Kidney (tissue), 14 donors: Measurements from ENCODE around the gene MYO9B. TPM values are rescaled to one million over a fixed set of nuclear protein-coding genes. Genes with fewer than 3 reads are reported as not detected.

Source experiments
- DNase-seq, 5 donors: peaks; one replicate each; pipeline ENCODE4 v3.0.0-alpha.2; 2013 to 2020
- FAIRE-seq: peaks from 2 replicates; lab custom pipeline; 2012; peaks lifted over from hg19 to GRCh38; lab: Jason Lieb, UNC
- H3K27ac ChIP-seq, 2 donors: one replicate each; pipeline ENCODE4 v1.7.0; 2013; ENCODE audit warnings: low read depth in 2 of 2, low read length in 2 of 2, inconsistent platforms in 1 of 2
- H3K27me3 ChIP-seq: one replicate; pipeline ENCODE4 v1.7.1; 2013; ENCODE audit warnings: low read length, inconsistent platforms; ENCODE audit not compliant: control insufficient read depth, insufficient read depth
- H3K36me3 ChIP-seq, 3 donors: one replicate each; pipeline versions ENCODE4 v1.7.0 to v1.7.1; 2013; ENCODE audit warnings: low read length in 3 of 3, control low read depth in 1 of 3, inconsistent platforms in 1 of 3; ENCODE audit not compliant: insufficient read depth in 3 of 3, control insufficient read depth in 2 of 3
- H3K4me1 ChIP-seq, 3 donors: one replicate each; pipeline versions ENCODE4 v1.7.0 to v1.7.1; 2013; ENCODE audit warnings: low read length in 3 of 3, inconsistent platforms in 1 of 3, low read depth in 1 of 3; ENCODE audit not compliant: control insufficient read depth in 2 of 3, insufficient read depth in 2 of 3
- H3K4me3 ChIP-seq, 3 donors: one replicate each; pipeline versions ENCODE4 v1.7.0 to v1.8.1; 2013; ENCODE audit warnings: low read length in 3 of 3, control low read depth in 1 of 3, inconsistent platforms in 1 of 3
- H3K9ac ChIP-seq, 3 donors: one replicate each; pipeline versions ENCODE4 v1.7.0 to v1.7.1; 2013; ENCODE audit warnings: low read length in 3 of 3, control low read depth in 1 of 3, inconsistent platforms in 1 of 3
- H3K9me3 ChIP-seq, 3 donors: one replicate each; pipeline versions ENCODE4 v1.7.0 to v1.7.1; 2013; ENCODE audit warnings: low read length in 3 of 3, control low read depth in 1 of 3, inconsistent platforms in 1 of 3; ENCODE audit not compliant: control insufficient read depth in 2 of 3, insufficient read depth in 1 of 3
- intact Hi-C: fragments of 100-400 bp; cut with DNase I; formaldehyde crosslinking; loops from one replicate; pipeline ENCODE4 v1.11.1; 2022
- polyA plus RNA-seq: library from polyadenylated mRNA; stranded (reverse); fragments of 350-450 nt; fragmentation: Illumina TruSeq; extraction: RNeasy Lipid Tissue Mini Kit (QIAGEN cat#74804); gene quantifications from one replicate; pipeline ENCODE4 v1.2.3, GENCODE V29; 2014; ENCODE audit warnings: low read depth, low replicate concordance; ENCODE audit not compliant: insufficient read depth
- total RNA-seq: library from RNA; stranded (reverse); fragmentation: NEBNext Ultra II Directional; extraction: Animal tissue kit (Norgen Biotek cat#: 25700); gene quantifications from one replicate; pipeline ENCODE4 v1.2.1, GENCODE V29; 2021
- TF ChIP-seq, protein P1 (sequence below): IDR thresholded peaks from 3 replicates; pipeline ENCODE4 v1.5.1; 2012; ENCODE audit warnings: mild to moderate bottlenecking, moderate library complexity, borderline replicate concordance; ENCODE audit not compliant: insufficient read depth; ENCODE audit errors: extremely low read depth
- donor health status: control.
- donor health status: control.
- donor health status: control.
- donor health status: control.
- donor health status: control.
- donor health status: DM: yes; HTN: yes; CAD: no.
- donor health status: Normal renal cell carcinoma (clear cell type).

MYO9B gene
- total and polyA plus RNA-seq, 2 donors from 2014 or later: 14.7 to 68.1 TPM

- H3K27me3 ChIP-seq: no peaks in the 10 kb centered on the region
- no peak overlapping the region for H3K4me3 ChIP-seq
- no peak overlapping the region for H3K9ac ChIP-seq
- FAIRE-seq (no peak), DNase-seq (peak in 4 of 5 donors; percentile 59 to 74 (median 65))
- H3K27ac ChIP-seq: no peak overlapping the region
- no peaks in the 10 kb centered on the region for H3K4me1 ChIP-seq
- H3K9me3 ChIP-seq: no peaks in the 10 kb centered on the region
- intact Hi-C loops: no loop called here
- TF ChIP-seq, protein P1, sequence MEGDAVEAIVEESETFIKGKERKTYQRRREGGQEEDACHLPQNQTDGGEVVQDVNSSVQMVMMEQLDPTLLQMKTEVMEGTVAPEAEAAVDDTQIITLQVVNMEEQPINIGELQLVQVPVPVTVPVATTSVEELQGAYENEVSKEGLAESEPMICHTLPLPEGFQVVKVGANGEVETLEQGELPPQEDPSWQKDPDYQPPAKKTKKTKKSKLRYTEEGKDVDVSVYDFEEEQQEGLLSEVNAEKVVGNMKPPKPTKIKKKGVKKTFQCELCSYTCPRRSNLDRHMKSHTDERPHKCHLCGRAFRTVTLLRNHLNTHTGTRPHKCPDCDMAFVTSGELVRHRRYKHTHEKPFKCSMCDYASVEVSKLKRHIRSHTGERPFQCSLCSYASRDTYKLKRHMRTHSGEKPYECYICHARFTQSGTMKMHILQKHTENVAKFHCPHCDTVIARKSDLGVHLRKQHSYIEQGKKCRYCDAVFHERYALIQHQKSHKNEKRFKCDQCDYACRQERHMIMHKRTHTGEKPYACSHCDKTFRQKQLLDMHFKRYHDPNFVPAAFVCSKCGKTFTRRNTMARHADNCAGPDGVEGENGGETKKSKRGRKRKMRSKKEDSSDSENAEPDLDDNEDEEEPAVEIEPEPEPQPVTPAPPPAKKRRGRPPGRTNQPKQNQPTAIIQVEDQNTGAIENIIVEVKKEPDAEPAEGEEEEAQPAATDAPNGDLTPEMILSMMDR: peak; percentile 70
- H3K36me3 ChIP-seq: peaks cover 3 to 21% (median 10%) of the 10 kb centered on the region in 3 donors
These were observed 129.9 kb downstream of the MYO9B start for GRCh38 chr19:17205237-17206140.

DNA sequence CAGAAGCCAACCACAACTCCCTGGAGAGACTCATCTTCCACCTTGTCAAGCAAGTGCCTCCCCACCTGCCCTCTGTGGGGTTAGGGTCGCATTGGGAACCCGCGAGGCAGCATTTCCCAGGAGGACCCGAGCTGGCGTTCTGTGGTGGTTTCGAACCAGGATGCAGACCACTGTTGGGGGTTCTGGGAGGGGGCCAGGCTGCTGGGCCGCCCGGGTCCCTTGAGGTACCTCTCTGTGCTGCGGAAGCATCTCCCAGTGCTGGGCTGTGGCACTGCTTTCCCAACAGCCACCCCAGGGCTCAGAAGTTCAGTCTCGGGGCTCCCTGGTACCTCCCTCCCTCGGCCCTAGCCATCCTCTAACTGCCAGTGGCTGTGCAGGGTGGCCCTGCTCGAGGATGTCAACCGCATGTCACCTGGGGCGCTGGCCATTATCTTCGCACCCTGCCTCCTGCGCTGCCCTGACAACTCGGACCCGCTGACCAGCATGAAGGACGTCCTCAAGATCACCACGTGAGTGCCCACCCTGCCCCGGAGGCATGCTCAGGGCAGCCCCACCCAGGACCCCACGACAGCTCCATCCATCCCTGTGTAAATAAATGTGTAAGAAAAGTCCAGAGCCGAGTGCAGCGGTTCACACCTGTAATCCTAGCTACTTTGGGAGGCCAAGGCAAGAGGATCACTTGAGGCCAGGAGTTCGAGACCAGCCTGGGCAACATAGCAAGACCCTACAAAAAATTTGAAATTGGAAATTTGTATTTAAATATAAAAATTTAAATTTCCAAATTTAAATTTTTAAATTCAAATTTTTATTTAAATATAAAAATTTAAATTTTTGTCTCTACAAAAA is 131.4 kb downstream of the MYO9B start:
- intact Hi-C loops: no loop called here
- Histone ChIP-seq H3K9ac (no peak overlapping the region), H3K4me1 (no peaks in the 10 kb centered on the region), H3K36me3 (peaks cover 3 to 14% (median 8%) of the 10 kb centered on the region in 3 donors), H3K4me3 (no peak overlapping the region), H3K9me3 (no peaks in the 10 kb centered on the region), H3K27ac (no peak overlapping the region), H3K27me3 (no peaks in the 10 kb centered on the region)
- TF ChIP-seq, protein P1: no peak
- DNase-seq: no peak
- no peak for FAIRE-seq

GRCh38 chr19:17209126-17210036 is 133.8 kb downstream of the MYO9B start:
- DNase-seq (peak in 4 of 5 donors; percentile 11 to 74 (median 32)), FAIRE-seq (no peak)
- no peak overlapping the region for H3K27ac ChIP-seq
- H3K4me3 ChIP-seq: no peak overlapping the region
- H3K9ac ChIP-seq: no peak overlapping the region
- H3K4me1 ChIP-seq: peaks cover 0 to 1% (median 0%) of the 10 kb centered on the region in 3 donors
- intact Hi-C loops: no loop called here
- peaks cover 0 to 3% (median 3%) of the 10 kb centered on the region in 3 donors for H3K36me3 ChIP-seq
- no peaks in the 10 kb centered on the region for H3K27me3 ChIP-seq
- TF ChIP-seq, protein P1: no peak
- no peaks in the 10 kb centered on the region for H3K9me3 ChIP-seq
